ENCODE measurements around the gene PSME2. TPM values are rescaled to one million over a fixed set of nuclear protein-coding genes. Genes with fewer than 3 reads are reported as not detected.

Gene PSME2
- total and polyA plus RNA-seq, 10 of the 15 experiments (the other 5 are each of a cell fraction or from before 2014, with no cell fraction given) = 510 to 3,542 (median 913) TPM

- no TSS peak for BruUV-seq (replicated peaks)
- Histone ChIP-seq H3K36me3 (ENCODE audit: control insufficient read depth in 2 of 2, insufficient read depth in 2 of 2, low read length in 1 of 2) (peaks cover 25 to 29% of the 10 kb centered on the region in 2 experiments), H3K27me3 (replicated peaks in 1 of 2; ENCODE audit: control insufficient read depth in 2 of 2, insufficient read depth in 2 of 2, low read length in 1 of 2) (no peaks in the 10 kb centered on the region), H3K79me2 (ENCODE audit: control insufficient read depth, insufficient read depth, low read length) (peaks cover 9% of the 10 kb centered on the region), H3K4me1 (ENCODE audit: control insufficient read depth, insufficient read depth, low read length) (peaks cover 11% of the 10 kb centered on the region), H3K9me3 (replicated peaks; ENCODE audit: control insufficient read depth, insufficient read depth, low read length) (no peaks in the 10 kb centered on the region), H4K20me1 (ENCODE audit: control insufficient read depth, insufficient read depth) (no peaks in the 10 kb centered on the region), H3K9ac (ENCODE audit: control insufficient read depth, insufficient read depth, low read length) (no peak overlapping the region), H3K27ac (ENCODE audit: control insufficient read depth, insufficient read depth) (no peak overlapping the region), H3K4me3 (no peak overlapping the region), H3K4me2 (ENCODE audit: control insufficient read depth, insufficient read depth) (no peak overlapping the region), H2AFZ (ENCODE audit: control insufficient read depth, low read depth, low read length) (no peak overlapping the region)
- ChIA-PET CTCF (interaction anchor here (0.6 kb wide), 1 partner anchor 20 kb away, joined by 5 read pairs; no protein-coding TSS in a partner anchor), RAD21 (ENCODE audit: unreplicated experiment) (interaction anchor here (1.8 kb wide), 1 partner anchor 21 kb away, joined by 4 read pairs; the partner anchor contains the start of gene PSME1), POLR2A (interaction anchor here (0.8 to 1.3 kb wide), 3 partner anchors 9 to 38 kb away, joined by 3 to 7 read pairs (median 3); partner anchors contain the start of genes PSME2 and RNF31), SMC1A (ENCODE audit: uncharacterized antibody, unreplicated experiment) (interaction anchor here (0.7 kb wide), 1 partner anchor 50 kb away, joined by 3 read pairs; no protein-coding TSS in a partner anchor)
- in situ Hi-C loops (cut with MboI) = no loop called here
- ATAC-seq (no peak), DNase-seq (ENCODE audit: low read depth, low spot score) (no peak), FAIRE-seq (no peak)
- TF ChIP-seq CEBPB (IDR thresholded peaks at IDR 0.05; ENCODE audit: borderline replicate concordance in 1 of 2, low read depth in 2 of 2, low read length in 2 of 2) (no peak), ELK1 (IDR thresholded peaks at IDR 0.05; ENCODE audit: low read depth, low read length) (no peak), ETV6 (conservative IDR thresholded peaks at IDR 0.05 in 1 of 2, IDR thresholded peaks at IDR 0.05 in 1 of 2; ENCODE audit: borderline replicate concordance in 1 of 2, low read depth in 1 of 2) (no peak), ASH2L (IDR thresholded peaks at IDR 0.05; ENCODE audit: borderline replicate concordance, low read depth) (no peak), ZBED1 (IDR thresholded peaks at IDR 0.05; ENCODE audit: borderline replicate concordance) (no peak), NFXL1 (IDR thresholded peaks at IDR 0.05; ENCODE audit: borderline replicate concordance) (no peak), RAD21 (IDR thresholded peaks at IDR 0.05; ENCODE audit: insufficient read depth, low read depth, low read length) (no peak), E2F4 (IDR thresholded peaks at IDR 0.05; ENCODE audit: low read depth, low read length) (no peak)
- intact Hi-C loops (cut with micrococcal nuclease; ENCODE audit: unreplicated experiment) = no loop called here
- WGBS (ENCODE audit: insufficient coverage, insufficient replicate concordance, low lambda C conversion rate, missing lambda C conversion rate) = 100% methylated on average over 1 of the region's 1 CpG
Observed at GRCh38 chr14:24156840-24157239, 10.4 kb upstream of the PSME2 start.
